Activated naive CD8-positive, alpha-beta T cell (primary cell): ENCODE data around the gene RPS6KA2.
"Not testable (repeated sequence)": the region's sequence is repeated elsewhere in the genome, so short reads cannot be mapped to it uniquely, and the experiment has no call there.

Source experiments
- H3K27ac Mint-ChIP-seq: one replicate; pipeline ENCODE4 v1.8.0; 2021; ENCODE audit warnings: mixed read lengths
- H3K27me3 Mint-ChIP-seq: one replicate; pipeline ENCODE4 v1.8.0; 2021; ENCODE audit warnings: mixed read lengths
- H3K36me3 Mint-ChIP-seq: one replicate; pipeline ENCODE4 v1.8.0; 2021; ENCODE audit warnings: mixed read lengths
- H3K4me1 Mint-ChIP-seq: one replicate; pipeline ENCODE4 v1.8.0; 2021; ENCODE audit warnings: low read depth, mixed read lengths
- H3K4me3 Mint-ChIP-seq: one replicate; pipeline ENCODE4 v1.8.0; 2021; ENCODE audit warnings: mild to moderate bottlenecking, mixed read lengths
- H3K9me3 Mint-ChIP-seq: one replicate; pipeline ENCODE4 v1.8.0; 2021; ENCODE audit warnings: low read depth, mixed read lengths

Gene RPS6KA2

GRCh38 chr6:166542580-166542912 is 84.5 kb downstream of the RPS6KA2 start:
- peaks cover 19% of the 10 kb centered on the region for H3K4me1 Mint-ChIP-seq
- peaks cover 2% of the 10 kb centered on the region for H3K36me3 Mint-ChIP-seq
- no peaks in the 10 kb centered on the region for H3K27me3 Mint-ChIP-seq
- no peak overlapping the region for H3K27ac Mint-ChIP-seq
- H3K4me3 Mint-ChIP-seq = no peak overlapping the region
- H3K9me3 Mint-ChIP-seq = no peaks in the 10 kb centered on the region

GRCh38 chr6:166541876-166542579 is 85.0 kb downstream of the RPS6KA2 start:
- H3K9me3 Mint-ChIP-seq = no peaks in the 10 kb centered on the region
- H3K27ac Mint-ChIP-seq = peak overlapping the region; percentile 70
- peaks cover 19% of the 10 kb centered on the region for H3K4me1 Mint-ChIP-seq
- H3K4me3 Mint-ChIP-seq = peak overlapping the region; percentile 63
- no peaks in the 10 kb centered on the region for H3K27me3 Mint-ChIP-seq
- peaks cover 2% of the 10 kb centered on the region for H3K36me3 Mint-ChIP-seq

- Mint-ChIP-seq H3K9me3 (no peaks in the 10 kb centered on the region), H3K36me3 (peaks cover 2% of the 10 kb centered on the region), H3K4me1 (peaks cover 19% of the 10 kb centered on the region), H3K4me3 (peak overlapping the region; percentile 63), H3K27me3 (no peaks in the 10 kb centered on the region), H3K27ac (peak overlapping the region; percentile 70)
These were observed 85.7 kb downstream of the RPS6KA2 start for GRCh38 chr6:166541366-166541765.

GRCh38 chr6:166540631-166541331 is 86.3 kb downstream of the RPS6KA2 start:
- H3K36me3 Mint-ChIP-seq = peaks cover 2% of the 10 kb centered on the region
- H3K4me1 Mint-ChIP-seq = peaks cover 19% of the 10 kb centered on the region
- H3K4me3 Mint-ChIP-seq = peak overlapping the region; percentile 40
- H3K27ac Mint-ChIP-seq = peak overlapping the region; percentile 70
- H3K27me3 Mint-ChIP-seq = no peaks in the 10 kb centered on the region
- no peaks in the 10 kb centered on the region for H3K9me3 Mint-ChIP-seq

- Mint-ChIP-seq H3K9me3 (no peaks in the 10 kb centered on the region), H3K27ac (no peak overlapping the region), H3K4me1 (peaks cover 19% of the 10 kb centered on the region), H3K4me3 (no peak overlapping the region), H3K27me3 (no peaks in the 10 kb centered on the region), H3K36me3 (peaks cover 9% of the 10 kb centered on the region)
These were observed 87.5 kb downstream of the RPS6KA2 start for GRCh38 chr6:166539543-166539942.

- H3K36me3 Mint-ChIP-seq, H3K27me3 Mint-ChIP-seq, H3K4me3 Mint-ChIP-seq, H3K9me3 Mint-ChIP-seq, H3K27ac Mint-ChIP-seq: not testable (repeated sequence)
- H3K4me1 Mint-ChIP-seq = peaks cover 19% of the 10 kb centered on the region
These were observed 88.1 kb downstream of the RPS6KA2 start for GRCh38 chr6:166539011-166539385.

- Mint-ChIP-seq H3K27ac (no peak overlapping the region), H3K27me3 (no peaks in the 10 kb centered on the region), H3K4me1 (peaks cover 19% of the 10 kb centered on the region), H3K9me3 (no peaks in the 10 kb centered on the region), H3K36me3 (peaks cover 9% of the 10 kb centered on the region), H3K4me3 (no peak overlapping the region)
These were observed 88.6 kb downstream of the RPS6KA2 start for GRCh38 chr6:166538297-166539010.

- Mint-ChIP-seq H3K27ac (no peak overlapping the region), H3K27me3 (no peaks in the 10 kb centered on the region), H3K9me3 (no peaks in the 10 kb centered on the region), H3K4me3 (no peak overlapping the region), H3K4me1 (peaks cover 8% of the 10 kb centered on the region), H3K36me3 (peaks cover 17% of the 10 kb centered on the region)
These were observed 92.2 kb downstream of the RPS6KA2 start for GRCh38 chr6:166534658-166535406.

- Mint-ChIP-seq H3K27ac (no peak overlapping the region), H3K9me3 (no peaks in the 10 kb centered on the region), H3K36me3 (peaks cover 18% of the 10 kb centered on the region), H3K4me1 (no peaks in the 10 kb centered on the region), H3K27me3 (no peaks in the 10 kb centered on the region), H3K4me3 (no peak overlapping the region)
These were observed 93.7 kb downstream of the RPS6KA2 start for GRCh38 chr6:166533205-166533824.

- Mint-ChIP-seq H3K27me3 (no peaks in the 10 kb centered on the region), H3K36me3 (peaks cover 18% of the 10 kb centered on the region), H3K9me3 (no peaks in the 10 kb centered on the region)
These were observed 94.7 kb downstream of the RPS6KA2 start for GRCh38 chr6:166532302-166532701.

GRCh38 chr6:166530211-166531095 is 96.6 kb downstream of the RPS6KA2 start:
- Mint-ChIP-seq H3K4me1 (no peaks in the 10 kb centered on the region), H3K4me3 (no peak overlapping the region), H3K9me3 (no peaks in the 10 kb centered on the region), H3K27ac (no peak overlapping the region), H3K36me3 (peaks cover 18% of the 10 kb centered on the region), H3K27me3 (no peaks in the 10 kb centered on the region)

More at GRCh38 chr6:166532302-166532701, 94.7 kb downstream of the RPS6KA2 start:
- H3K4me3 Mint-ChIP-seq = no peak overlapping the region
- no peaks in the 10 kb centered on the region for H3K4me1 Mint-ChIP-seq
- H3K27ac Mint-ChIP-seq = no peak overlapping the region

GRCh38 chr6:166529586-166529985 is 97.5 kb downstream of the RPS6KA2 start:
- Mint-ChIP-seq H3K27me3 (no peaks in the 10 kb centered on the region), H3K36me3 (peaks cover 12% of the 10 kb centered on the region), H3K4me3 (no peak overlapping the region), H3K27ac (no peak overlapping the region), H3K4me1 (no peaks in the 10 kb centered on the region), H3K9me3 (no peaks in the 10 kb centered on the region)

GRCh38 chr6:166529058-166529457 is 98.0 kb downstream of the RPS6KA2 start:
- not testable (repeated sequence) for H3K4me3 Mint-ChIP-seq, H3K9me3 Mint-ChIP-seq, H3K4me1 Mint-ChIP-seq, H3K27me3 Mint-ChIP-seq, H3K27ac Mint-ChIP-seq
- H3K36me3 Mint-ChIP-seq = peaks cover 12% of the 10 kb centered on the region

GRCh38 chr6:166527849-166528248 is 99.2 kb downstream of the RPS6KA2 start:
- H3K27ac Mint-ChIP-seq = no peak overlapping the region
- peaks cover 9% of the 10 kb centered on the region for H3K36me3 Mint-ChIP-seq
- no peak overlapping the region for H3K4me3 Mint-ChIP-seq
- no peaks in the 10 kb centered on the region for H3K27me3 Mint-ChIP-seq
- no peaks in the 10 kb centered on the region for H3K4me1 Mint-ChIP-seq
- H3K9me3 Mint-ChIP-seq = no peaks in the 10 kb centered on the region
